RWPE2 (cell line): ENCODE results near the gene ZNF385C.

ENCODE experiments used
- ATAC-seq: fragments of 200-7000 bp; cut with Tn5 transposase; 3 replicates; pipeline ENCODE4 v1.9.1; 2021; ENCODE audit warnings: low read depth
- DNase-seq: peaks from one replicate; pipeline ENCODE4 v3.0.0-alpha.2; 2020; ENCODE audit warnings: low spot score
- H3K27ac ChIP-seq: fragments of 450-650 bp; 2 replicates; pipeline ENCODE4 v1.5.1; 2017; ENCODE audit warnings: mild to moderate bottlenecking; ENCODE audit not compliant: poor library complexity, severe bottlenecking
- H3K27me3 ChIP-seq: fragments of 250-450 bp; sonication (Bioruptor Pico); 2 replicates; pipeline ENCODE4 v1.5.1; 2021; ENCODE audit warnings: mild to moderate bottlenecking, moderate library complexity; ENCODE audit not compliant: insufficient read depth, poor library complexity, severe bottlenecking
- H3K36me3 ChIP-seq: fragments of 250-450 bp; sonication (Bioruptor Pico); 2 replicates; pipeline ENCODE4 v1.5.1; 2020; ENCODE audit warnings: low read depth, mild to moderate bottlenecking, moderate library complexity
- H3K4me1 ChIP-seq: fragments of 250-450 bp; sonication (Bioruptor Pico); 2 replicates; pipeline ENCODE4 v1.5.1; 2021; ENCODE audit warnings: mild to moderate bottlenecking, moderate library complexity; ENCODE audit not compliant: insufficient read depth, poor library complexity, severe bottlenecking
- H3K4me3 ChIP-seq: fragments of 250-450 bp; sonication (Bioruptor Pico); 2 replicates; pipeline ENCODE4 v1.5.1; 2021; ENCODE audit warnings: mild to moderate bottlenecking, moderate library complexity; ENCODE audit not compliant: severe bottlenecking
- H3K9me3 ChIP-seq: fragments of 250-450 bp; sonication (Bioruptor Pico); 2 replicates; pipeline ENCODE4 v1.5.1; 2021; ENCODE audit warnings: mild to moderate bottlenecking, moderate library complexity; ENCODE audit not compliant: severe bottlenecking
- TF ChIP-seq, protein P1 (sequence below): fragments of 450-650 bp; IDR thresholded peaks from one replicate; pipeline ENCODE4 v1.5.1; 2017; ENCODE audit warnings: mild to moderate bottlenecking, moderate library complexity; ENCODE audit not compliant: poor library complexity, severe bottlenecking

Gene ZNF385C

DNA sequence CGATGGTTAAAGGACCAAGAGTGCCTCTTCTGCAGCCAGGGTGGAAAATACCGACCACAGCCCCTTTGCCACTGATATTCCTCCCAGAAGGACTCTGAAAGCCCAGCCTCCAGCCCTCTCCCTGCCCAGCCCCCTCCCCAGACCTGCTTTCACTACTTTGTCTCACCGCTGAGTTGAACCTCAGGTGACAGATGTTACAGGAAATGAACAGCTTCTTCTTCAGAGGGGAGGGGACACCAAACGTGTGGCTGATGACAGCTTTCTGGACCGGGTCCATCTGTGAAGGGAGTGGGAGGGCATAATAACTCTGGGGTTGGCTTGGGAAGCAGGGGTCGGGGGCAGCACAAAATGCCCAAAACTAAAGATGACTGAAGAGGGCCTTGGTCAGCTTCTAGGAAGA, 64.2 kb downstream of the ZNF385C start:
- DNase-seq (no peak), ATAC-seq (no peak)
- Histone ChIP-seq H3K36me3 (no peaks in the 10 kb centered on the region), H3K27ac (no peak overlapping the region), H3K27me3 (no peaks in the 10 kb centered on the region), H3K9me3 (no peaks in the 10 kb centered on the region), H3K4me3 (no peak overlapping the region), H3K4me1 (peaks cover 4% of the 10 kb centered on the region)
- TF ChIP-seq, protein P1, sequence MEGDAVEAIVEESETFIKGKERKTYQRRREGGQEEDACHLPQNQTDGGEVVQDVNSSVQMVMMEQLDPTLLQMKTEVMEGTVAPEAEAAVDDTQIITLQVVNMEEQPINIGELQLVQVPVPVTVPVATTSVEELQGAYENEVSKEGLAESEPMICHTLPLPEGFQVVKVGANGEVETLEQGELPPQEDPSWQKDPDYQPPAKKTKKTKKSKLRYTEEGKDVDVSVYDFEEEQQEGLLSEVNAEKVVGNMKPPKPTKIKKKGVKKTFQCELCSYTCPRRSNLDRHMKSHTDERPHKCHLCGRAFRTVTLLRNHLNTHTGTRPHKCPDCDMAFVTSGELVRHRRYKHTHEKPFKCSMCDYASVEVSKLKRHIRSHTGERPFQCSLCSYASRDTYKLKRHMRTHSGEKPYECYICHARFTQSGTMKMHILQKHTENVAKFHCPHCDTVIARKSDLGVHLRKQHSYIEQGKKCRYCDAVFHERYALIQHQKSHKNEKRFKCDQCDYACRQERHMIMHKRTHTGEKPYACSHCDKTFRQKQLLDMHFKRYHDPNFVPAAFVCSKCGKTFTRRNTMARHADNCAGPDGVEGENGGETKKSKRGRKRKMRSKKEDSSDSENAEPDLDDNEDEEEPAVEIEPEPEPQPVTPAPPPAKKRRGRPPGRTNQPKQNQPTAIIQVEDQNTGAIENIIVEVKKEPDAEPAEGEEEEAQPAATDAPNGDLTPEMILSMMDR = no peak

DNA sequence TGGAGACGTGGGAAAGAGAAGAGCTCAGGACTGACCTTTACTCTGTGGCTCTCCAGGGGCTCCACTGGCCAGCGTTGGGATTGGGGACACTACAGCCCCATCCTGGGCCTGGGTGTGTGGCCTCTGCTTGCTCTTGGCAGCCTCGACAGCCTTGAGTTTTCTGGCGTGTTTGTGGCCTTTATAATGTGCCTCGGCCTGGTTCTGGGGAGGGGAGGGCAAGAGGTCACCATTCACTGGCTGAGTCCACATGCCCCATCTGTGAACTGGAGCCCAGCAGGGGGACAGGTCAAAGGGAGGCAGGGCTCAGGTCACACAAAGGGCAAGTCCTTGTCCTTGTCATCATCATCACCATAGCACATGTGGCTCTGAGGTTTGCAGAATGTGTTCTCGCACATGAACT, 66.7 kb downstream of the ZNF385C start:
- H3K36me3 ChIP-seq = no peaks in the 10 kb centered on the region
- H3K4me1 ChIP-seq = no peaks in the 10 kb centered on the region
- no peaks in the 10 kb centered on the region for H3K27me3 ChIP-seq
- H3K27ac ChIP-seq = no peak overlapping the region
- TF ChIP-seq, protein P1 = no peak
- no peak for DNase-seq
- no peak for ATAC-seq
- no peak overlapping the region for H3K4me3 ChIP-seq
- no peaks in the 10 kb centered on the region for H3K9me3 ChIP-seq

DNA sequence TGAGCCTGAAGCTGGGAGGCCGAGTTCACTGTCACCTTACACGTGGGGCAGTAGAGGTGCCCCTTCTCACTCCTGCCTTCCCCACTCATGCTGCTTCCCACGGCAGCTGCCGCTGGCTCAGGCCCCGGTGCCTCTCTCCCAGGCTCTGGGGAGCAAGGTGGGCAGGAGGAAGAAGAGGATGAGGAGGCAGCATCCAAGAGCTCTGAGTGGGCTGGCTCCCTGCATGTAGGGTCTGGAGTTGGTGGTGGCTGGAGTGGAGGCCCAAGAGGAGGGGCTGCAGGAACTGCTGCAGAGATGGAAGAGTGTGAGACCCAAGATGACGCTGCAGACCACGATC, 69.5 kb downstream of the ZNF385C start:
- Histone ChIP-seq H3K9me3 (no peaks in the 10 kb centered on the region), H3K4me1 (peaks cover 8% of the 10 kb centered on the region), H3K27me3 (no peaks in the 10 kb centered on the region), H3K36me3 (peaks cover 8% of the 10 kb centered on the region), H3K27ac (no peak overlapping the region), H3K4me3 (no peak overlapping the region)
- ATAC-seq (no peak), DNase-seq (no peak)
- TF ChIP-seq, protein P1 = no peak

DNA sequence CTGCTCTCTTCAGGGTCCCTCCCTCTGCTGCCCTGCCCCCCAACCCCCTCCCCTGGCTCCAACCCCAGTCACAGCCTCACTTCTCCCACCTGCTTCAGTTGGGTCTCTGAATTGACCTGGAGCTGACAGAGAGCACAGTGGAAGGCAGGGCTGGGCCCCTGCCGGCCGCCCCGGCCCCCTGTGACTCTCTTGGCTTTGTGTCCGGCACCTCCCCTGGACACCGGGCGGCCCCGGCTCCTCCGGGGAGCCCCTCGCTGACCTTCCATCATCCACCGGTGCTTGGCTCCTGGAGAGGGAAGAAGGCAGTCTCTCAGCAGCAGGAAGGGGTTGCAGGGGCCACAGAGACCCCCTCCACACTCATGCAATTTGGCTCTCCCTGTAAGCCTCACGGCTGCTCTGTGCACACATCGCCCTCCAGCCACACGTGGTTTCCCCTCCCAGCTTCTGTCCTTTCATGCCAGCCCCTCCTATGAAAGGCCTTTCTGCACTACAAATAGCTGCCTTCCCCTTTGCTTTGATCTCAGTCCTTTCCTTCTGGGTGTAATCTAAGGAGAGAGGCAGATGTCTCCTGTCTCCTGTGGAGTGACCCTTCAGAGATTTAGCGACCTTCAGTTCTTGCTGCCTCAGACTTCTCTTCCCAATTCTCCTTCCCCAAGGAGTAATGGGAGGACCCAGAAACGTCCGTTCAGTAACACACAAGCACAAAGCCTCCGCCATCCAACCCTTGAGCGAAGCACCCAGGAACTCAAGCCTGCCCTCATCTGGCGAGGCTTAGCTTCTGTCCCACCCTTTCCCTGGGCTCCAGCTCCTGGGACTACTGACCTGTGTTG, 70.1 kb downstream of the ZNF385C start:
- no peak for ATAC-seq
- no peaks in the 10 kb centered on the region for H3K27me3 ChIP-seq
- TF ChIP-seq, protein P1 = peak; percentile 7
- H3K4me1 ChIP-seq = peaks cover 8% of the 10 kb centered on the region
- H3K27ac ChIP-seq = no peak overlapping the region
- no peak overlapping the region for H3K4me3 ChIP-seq
- DNase-seq = no peak
- peaks cover 8% of the 10 kb centered on the region for H3K36me3 ChIP-seq
- no peaks in the 10 kb centered on the region for H3K9me3 ChIP-seq

DNA sequence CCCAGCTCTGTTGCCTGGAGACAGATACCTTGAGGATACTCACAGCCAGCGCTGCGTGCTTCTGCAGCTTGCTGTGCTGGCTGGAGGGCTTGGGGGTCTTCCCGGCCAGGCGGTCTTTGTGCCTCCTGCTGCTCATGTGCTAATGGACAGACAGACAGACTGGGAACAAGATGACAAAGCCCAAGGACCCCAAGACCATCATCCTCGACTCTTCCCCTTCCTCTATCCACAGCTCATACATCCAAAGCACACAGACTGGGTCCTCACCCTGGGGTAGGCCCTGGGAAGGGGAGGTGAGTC, 70.7 kb downstream of the ZNF385C start:
- Histone ChIP-seq H3K27ac (no peak overlapping the region), H3K4me1 (peaks cover 8% of the 10 kb centered on the region), H3K9me3 (no peaks in the 10 kb centered on the region), H3K4me3 (no peak overlapping the region), H3K36me3 (peaks cover 13% of the 10 kb centered on the region), H3K27me3 (no peaks in the 10 kb centered on the region)
- TF ChIP-seq, protein P1 = no peak
- ATAC-seq = no peak
- no peak for DNase-seq
